Right renal pelvis (tissue), 4 donors: ENCODE results near the gene EHMT1. TPM values are rescaled to one million over a fixed set of nuclear protein-coding genes. Genes with fewer than 3 reads are reported as not detected.
"Not testable (repeated sequence)": the region's sequence is repeated elsewhere in the genome, so short reads cannot be mapped to it uniquely, and the experiment has no call there.

ENCODE experiments used
- DNase-seq, 4 donors: peaks; one replicate each; pipeline ENCODE4 v3.0.0-alpha.2; 2013; ENCODE audit warnings: low read depth in 4 of 4, low spot score in 3 of 4, missing footprints in 1 of 4
- polyA plus RNA-seq, 4 donors: library from polyadenylated mRNA; unstranded; fragments of 120-200 nt; gene quantifications; one replicate each; pipeline ENCODE4 v1.2.1, GENCODE V29; 2013; ENCODE audit not compliant: insufficient read length in 4 of 4

Gene EHMT1
- polyA plus RNA-seq, 4 donors = 62.6 to 73.2 (median 71.3) TPM

GRCh38 chr9:137798901-137799629 lies 180.3 kb downstream of the EHMT1 start:
- no peak for DNase-seq

GRCh38 chr9:137799630-137799983 lies 180.8 kb downstream of the EHMT1 start:
- no peak for DNase-seq

- DNase-seq = no peak
These were observed 181.6 kb downstream of the EHMT1 start for GRCh38 chr9:137800196-137801022.

DNA sequence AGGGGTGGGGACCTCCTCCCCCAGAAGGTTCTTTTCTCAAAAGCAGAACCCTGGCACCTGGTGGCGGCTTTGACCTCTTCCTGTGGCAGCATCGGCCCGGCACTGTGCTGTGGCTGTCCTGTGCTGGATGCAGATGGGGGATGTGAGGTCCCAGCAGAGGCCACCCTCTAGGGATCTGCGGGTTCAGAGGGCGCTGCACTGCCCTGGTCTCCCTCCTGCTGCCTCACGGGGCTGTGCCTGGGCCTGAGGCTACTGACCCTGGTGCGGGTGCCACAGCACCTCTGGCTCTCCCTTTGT lies 182.2 kb downstream of the EHMT1 start:
- DNase-seq = no peak

- DNase-seq = no peak
These were observed 183.2 kb downstream of the EHMT1 start for GRCh38 chr9:137802021-137802420.

DNA sequence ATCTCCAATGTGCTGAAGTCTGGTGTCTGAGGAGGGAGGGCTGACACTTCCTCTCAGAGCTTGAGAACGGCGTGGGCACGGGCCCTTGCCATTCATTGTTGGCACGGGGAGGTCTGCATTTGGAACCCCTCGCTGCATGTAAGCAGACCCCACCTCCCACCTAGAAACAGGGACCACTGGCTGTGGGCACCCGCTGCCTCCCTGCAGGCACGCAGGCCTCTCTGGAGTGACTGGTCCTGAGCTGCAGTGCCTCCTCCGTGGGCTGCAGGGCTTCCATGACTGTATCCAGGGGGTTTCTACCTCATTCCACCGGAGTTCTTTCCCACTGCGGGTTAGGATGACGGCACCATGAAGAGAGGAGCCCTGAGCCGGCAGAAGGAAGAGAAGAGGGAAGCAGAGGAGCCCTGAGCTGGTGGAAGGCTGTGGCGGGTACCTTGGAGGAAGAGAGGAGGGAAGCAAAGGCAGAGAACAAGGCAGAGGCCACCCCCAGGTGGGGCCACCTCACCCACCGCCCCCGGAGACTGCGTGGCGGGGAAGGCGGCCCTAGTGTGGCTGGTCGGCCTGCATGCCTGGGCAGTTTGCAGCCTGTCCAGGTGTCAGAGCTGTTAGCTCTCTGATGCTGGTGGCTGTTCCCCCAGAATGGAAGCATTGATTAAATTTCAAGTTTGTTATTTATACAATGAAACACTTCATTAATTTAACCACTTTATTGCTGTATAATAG lies 183.9 kb downstream of the EHMT1 start:
- DNase-seq = no peak

GRCh38 chr9:137804908-137805630 lies 186.3 kb downstream of the EHMT1 start:
- DNase-seq = no peak

DNA sequence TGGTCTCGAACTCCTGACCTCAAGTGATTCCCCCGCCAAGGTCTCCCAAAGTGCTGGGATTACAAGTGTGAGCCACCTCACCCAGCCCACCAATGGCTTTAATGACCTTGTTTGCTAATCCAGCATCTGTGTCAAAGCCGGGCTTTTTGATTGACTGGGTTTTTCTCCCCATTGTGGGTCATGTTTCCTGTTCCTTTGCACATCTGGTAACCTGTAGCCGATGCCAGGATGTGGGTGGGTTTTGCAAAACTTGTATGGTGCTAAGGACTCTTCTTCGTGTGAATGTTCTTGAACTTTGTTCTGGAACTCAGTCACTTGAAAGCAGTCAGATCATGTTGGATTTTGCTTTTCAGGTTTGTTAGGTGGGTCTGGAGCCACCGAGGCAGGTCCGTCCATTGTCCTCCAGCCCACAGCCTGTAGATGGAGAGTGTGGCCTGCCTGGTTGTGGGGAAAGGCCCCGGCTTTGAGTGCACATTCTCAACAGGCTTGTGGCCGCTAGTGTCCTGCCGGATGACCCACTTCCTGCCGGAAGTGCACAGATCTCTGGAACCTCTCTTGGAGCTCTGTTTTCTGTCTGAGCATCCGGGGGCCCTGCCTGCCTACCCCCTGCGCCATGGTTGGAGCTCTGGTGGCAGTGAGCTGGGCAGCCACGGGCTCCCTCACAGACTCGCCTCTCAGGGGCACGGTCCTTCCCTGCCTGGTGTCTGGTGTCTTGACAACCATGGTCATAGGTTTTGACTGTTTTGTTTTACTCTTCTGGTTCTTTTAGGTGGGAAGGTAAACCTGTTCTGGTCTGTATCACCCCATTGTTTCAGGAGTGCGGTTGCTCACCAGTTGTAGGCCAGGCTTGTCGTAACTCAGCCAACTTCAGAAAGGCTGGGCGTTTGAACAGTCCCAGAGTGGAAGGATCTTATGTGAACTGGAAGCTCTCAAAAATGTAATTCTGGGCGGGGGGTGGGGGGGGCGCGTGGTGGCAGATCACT lies 189.2 kb downstream of the EHMT1 start:
- DNase-seq = no peak

DNA sequence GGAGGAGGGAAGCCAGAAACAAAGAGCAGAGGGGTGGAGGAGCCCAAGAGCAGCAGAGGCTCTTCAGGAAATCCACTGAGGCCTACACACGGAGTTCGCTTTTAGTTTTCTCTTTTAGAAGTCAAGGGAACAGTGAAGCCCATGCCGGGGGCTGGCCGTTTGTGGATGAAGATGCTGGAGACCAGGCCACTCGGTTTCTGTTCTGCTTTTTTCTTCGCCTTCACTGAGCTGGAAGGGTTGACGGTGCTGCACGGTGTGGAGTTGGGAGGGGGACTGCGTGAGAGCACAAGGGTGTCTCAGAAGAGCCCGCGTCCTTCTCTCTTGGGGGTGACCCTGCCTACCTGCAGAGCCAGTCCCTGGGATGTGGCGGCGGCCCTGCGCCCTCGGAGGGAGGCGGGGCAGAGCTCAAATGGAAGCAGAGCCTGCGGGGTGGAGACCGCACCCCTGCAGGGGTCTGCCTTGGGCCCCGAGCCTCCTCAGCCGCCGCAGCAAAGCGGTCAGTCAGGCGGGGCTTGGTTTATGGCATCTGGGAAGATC lies 190.3 kb downstream of the EHMT1 start:
- DNase-seq = no peak

GRCh38 chr9:137809726-137810450 lies 191.1 kb downstream of the EHMT1 start:
- DNase-seq = not testable (repeated sequence)

DNA sequence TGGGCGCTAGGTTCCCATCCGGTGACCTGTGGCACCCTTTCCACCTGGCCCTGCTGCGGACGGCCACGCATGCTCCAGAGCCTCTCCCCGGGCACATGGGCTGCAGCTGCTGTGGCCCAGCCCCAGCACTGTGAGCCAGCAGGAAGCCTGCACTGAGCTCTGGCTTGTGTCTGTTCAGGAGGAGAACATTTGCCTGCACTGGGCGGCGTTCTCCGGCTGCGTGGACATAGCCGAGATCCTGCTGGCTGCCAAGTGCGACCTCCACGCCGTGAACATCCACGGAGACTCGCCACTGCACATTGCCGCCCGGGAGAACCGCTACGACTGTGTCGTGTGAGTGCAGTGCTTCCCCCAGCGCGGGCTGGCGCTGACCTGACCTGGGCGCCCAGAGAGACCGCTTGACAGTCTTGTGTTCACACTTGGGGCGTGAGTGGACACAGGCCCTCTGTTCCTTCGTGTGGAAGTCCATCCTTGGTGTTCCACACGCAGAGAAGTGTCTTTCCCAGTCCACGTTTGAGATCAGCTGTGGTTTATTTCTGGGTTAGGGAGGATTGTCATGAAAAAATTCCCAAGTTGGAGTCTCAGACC lies 192.6 kb downstream of the EHMT1 start:
- DNase-seq = no peak

DNA sequence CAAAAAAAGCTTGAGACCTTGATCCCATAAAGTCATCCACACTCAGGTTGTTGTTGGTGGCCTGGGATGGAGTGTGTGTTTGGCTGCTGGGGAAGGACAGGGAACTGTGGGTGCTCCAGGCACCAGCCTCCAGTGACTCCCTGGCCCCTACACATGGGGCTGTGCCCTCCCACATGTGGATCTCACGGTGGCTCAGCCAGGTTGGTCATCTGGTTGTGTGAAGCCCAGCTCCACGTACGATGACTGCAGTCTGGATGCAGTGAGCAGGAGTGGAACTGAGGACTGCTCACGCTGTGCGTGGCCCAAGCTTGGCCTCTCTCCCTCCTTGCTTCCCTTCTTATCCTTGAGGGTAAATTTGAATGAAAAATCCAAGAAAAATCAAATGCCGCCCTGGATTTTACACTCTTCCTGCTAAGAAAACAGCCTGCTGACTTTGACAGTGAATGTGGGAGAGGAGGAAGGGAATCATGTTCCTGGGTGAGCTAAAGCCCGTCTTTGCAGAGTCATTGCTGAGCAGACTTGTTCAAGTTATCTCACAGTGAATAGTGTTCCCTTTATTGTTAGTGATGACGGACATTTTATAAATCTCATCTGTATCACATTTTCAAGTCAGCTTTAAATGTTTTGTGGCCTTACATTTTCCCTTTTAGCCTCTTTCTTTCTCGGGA lies 193.7 kb downstream of the EHMT1 start:
- no peak for DNase-seq

- no peak for DNase-seq
These were observed 194.4 kb downstream of the EHMT1 start for GRCh38 chr9:137813167-137813566.

DNA sequence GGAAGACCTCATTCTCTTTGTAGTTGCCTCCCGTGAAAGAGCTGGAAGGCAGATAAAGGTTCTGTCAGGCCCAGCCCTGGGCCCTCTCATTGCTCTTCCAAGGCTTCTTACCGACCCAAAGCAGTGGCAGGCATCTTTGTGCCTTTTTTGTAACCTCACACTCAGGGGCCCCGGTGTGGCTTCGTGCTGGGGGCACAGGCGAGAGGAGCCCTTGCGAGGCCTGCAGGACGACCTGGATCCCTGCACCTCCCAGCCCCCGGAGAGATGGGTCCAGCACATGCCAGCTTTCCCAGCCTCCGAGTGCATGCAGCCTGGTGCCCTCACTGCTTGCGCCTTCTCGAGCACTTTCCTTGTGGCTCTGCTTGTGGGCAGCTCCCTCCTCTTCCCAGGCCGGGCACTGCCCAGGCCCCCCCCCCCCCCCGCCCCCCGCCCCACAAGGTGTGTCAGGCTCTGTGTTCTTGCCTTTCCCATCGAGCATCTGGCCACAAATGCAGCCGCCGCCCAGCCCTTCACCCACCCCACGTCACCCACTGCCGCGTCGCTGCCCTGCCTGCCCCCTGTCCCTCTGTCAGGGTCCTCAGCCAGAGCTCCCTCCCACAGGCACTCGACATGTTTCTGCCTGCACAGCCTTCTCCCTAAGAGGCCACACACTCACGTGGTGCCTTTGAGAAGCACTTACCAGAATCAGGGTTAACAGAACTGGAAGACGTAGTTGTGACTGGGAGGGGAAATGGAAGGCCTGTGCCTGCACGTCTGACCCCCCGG lies 195.0 kb downstream of the EHMT1 start:
- DNase-seq = no peak

DNA sequence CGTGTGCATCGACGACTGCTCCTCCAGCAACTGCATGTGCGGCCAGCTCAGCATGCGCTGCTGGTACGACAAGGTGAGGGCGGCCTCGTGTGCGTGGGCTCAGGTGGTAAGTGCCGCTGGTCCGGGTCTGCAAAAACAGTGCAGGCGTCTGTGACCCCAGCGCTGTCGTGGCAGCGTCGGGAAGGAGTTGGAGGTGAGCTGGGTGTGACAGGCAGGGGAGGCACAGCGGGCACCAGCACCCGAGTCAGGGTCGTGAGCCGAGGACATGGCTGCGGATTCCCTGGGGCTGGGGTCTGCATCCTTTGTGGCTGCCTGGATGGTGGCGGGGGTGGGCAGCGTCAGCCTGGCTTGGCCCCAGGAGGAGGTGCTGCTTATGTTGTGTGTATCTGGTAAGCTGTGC lies 195.6 kb downstream of the EHMT1 start:
- no peak for DNase-seq

- no peak for DNase-seq
These were observed 196.0 kb downstream of the EHMT1 start for GRCh38 chr9:137814841-137815240.
